HS-5 (cell line): ENCODE results near the gene OSBPL7.

Source experiments
- DNase-seq: peaks from one replicate; pipeline ENCODE4 v3.0.0-alpha.2; 2012; ENCODE audit warnings: low read depth

The OSBPL7 gene, protein sequence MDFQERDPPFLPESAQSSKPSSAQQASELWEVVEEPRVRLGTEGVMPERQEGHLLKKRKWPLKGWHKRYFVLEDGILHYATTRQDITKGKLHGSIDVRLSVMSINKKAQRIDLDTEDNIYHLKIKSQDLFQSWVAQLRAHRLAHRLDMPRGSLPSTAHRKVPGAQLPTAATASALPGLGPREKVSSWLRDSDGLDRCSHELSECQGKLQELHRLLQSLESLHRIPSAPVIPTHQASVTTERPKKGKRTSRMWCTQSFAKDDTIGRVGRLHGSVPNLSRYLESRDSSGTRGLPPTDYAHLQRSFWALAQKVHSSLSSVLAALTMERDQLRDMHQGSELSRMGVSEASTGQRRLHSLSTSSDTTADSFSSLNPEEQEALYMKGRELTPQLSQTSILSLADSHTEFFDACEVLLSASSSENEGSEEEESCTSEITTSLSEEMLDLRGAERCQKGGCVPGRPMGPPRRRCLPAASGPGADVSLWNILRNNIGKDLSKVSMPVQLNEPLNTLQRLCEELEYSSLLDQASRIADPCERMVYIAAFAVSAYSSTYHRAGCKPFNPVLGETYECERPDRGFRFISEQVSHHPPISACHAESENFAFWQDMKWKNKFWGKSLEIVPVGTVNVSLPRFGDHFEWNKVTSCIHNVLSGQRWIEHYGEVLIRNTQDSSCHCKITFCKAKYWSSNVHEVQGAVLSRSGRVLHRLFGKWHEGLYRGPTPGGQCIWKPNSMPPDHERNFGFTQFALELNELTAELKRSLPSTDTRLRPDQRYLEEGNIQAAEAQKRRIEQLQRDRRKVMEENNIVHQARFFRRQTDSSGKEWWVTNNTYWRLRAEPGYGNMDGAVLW

DNA sequence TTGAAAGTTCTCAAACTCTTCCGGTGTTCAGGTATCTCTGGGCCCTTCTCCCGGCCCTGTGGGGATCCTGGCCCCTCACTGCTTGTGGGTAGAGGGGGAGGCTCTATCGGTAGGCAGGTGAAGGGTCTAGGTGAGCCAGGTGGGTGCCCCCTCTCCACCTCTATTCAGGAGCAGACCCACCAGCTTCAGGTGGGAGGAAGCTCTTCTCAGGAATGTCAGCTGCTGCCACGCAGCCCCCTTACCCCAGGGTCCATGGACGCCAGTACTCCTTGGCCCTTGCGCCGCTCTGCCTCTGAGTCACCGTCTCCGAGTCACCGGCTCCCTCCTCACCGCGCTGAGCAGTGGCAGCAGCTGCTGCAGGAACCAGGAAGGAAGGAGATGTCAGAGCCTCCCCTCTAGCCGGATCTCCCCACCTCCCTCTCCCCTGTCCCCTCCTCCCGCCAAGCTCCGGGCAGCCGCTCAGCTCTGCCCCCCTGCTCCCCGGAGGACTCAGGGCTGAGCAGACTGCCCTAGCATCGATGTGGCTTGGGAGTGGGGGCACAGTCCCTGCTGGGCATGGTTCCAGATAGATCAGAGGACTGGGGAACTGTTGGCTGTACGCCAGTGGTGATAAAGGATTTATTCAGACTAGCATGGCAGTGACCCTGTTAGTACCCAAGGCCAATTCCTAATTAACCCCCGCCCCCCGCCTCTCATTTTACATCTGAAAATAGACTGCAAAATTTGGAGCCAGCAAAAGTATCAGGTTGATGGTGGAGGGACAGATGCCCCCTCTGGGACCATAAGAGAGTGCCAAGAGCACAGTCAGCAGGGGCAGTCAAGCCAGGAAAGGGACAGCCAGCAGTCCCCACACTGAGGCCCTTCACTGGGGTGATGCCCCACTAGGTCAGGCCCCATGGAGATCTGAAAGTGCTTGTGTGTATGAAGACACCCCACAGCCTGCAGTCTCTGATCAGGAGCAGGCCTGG is at the start of gene OSBPL7:
TSS of gene OSBPL7 (minus strand) at position 371 of the 968 bp plus-strand sequence. CDS start 1,516 bp downstream, outside the sequence.
- DNase-seq = peak; percentile 65

DNA sequence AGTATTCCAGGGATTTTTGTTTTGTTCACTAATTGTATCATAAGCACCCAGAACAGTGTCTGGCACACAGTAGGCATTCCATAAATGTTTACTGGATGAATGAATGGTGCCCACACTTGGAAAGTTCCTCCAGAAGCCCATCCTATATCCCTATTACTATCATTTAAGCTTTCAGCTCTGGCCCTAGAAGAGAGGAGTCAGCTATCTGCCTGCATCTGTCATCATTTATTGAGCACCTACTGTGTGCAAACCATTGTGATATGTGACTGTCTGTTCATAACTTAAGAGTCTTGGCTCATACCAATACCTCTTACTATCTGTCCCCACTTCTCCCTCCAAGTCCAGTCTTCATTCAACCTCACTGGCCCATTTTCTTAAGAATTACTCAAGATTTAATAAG is 49.5 kb upstream of the OSBPL7 start:
- no peak for DNase-seq

GRCh38 chr17:47870056-47870455 is 48.5 kb upstream of the OSBPL7 start:
- DNase-seq = no peak

GRCh38 chr17:47869114-47869513 is 47.5 kb upstream of the OSBPL7 start:
- no peak for DNase-seq

GRCh38 chr17:47867813-47868533 is 46.4 kb upstream of the OSBPL7 start:
- no peak for DNase-seq

GRCh38 chr17:47866941-47867340 is 45.3 kb upstream of the OSBPL7 start:
- DNase-seq = no peak

- DNase-seq = no peak
Observed at GRCh38 chr17:47864791-47865216, 43.2 kb upstream of the OSBPL7 start.

GRCh38 chr17:47862621-47863440 is 41.2 kb upstream of the OSBPL7 start:
- peak; percentile 86 for DNase-seq

DNA sequence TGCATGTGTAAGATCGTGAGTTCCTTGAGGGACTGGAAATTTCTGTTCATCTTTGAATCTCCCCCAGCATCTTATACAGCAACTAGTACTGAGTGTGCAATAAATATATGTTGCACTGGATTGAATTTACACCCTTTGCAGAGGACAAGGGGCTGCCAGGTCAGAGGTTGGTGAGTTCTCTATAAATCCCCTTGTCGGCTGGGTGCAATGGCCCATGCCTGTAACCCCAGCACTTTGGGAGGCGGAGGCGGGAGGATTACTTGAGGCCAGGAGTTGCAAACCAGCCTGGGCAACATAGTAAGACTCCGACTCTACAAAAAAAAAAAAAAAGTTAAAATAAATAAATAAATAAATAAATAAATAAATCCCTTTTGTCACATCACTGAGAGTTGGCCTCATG is 38.8 kb upstream of the OSBPL7 start:
- no peak for DNase-seq

- DNase-seq = no peak
Observed at GRCh38 chr17:47857551-47858455, 36.2 kb upstream of the OSBPL7 start.

- no peak for DNase-seq
Observed at GRCh38 chr17:47856830-47857229, 35.2 kb upstream of the OSBPL7 start.

DNA sequence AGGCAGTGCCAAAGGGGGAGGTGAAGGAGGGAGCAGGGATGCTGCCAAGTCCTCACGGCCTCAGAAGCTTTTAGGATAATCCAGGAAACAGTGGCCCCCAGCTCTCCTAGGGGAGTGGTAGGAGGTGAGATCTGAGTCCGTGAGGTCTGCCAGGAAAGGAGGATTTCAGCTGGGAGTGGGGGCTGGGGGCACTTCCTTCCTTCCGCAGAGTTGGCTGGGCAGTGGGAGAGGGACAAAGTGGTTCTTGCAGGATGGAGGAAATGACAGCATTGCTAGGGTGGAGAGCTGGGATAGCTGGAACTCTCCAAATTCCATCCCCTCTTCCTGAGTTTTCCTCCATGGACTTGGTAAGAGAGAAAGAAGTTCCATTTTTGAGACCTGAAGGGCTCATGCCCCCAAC is 34.1 kb upstream of the OSBPL7 start:
- no peak for DNase-seq

- no peak for DNase-seq
Observed at GRCh38 chr17:47853616-47854015, 32.0 kb upstream of the OSBPL7 start.

DNA sequence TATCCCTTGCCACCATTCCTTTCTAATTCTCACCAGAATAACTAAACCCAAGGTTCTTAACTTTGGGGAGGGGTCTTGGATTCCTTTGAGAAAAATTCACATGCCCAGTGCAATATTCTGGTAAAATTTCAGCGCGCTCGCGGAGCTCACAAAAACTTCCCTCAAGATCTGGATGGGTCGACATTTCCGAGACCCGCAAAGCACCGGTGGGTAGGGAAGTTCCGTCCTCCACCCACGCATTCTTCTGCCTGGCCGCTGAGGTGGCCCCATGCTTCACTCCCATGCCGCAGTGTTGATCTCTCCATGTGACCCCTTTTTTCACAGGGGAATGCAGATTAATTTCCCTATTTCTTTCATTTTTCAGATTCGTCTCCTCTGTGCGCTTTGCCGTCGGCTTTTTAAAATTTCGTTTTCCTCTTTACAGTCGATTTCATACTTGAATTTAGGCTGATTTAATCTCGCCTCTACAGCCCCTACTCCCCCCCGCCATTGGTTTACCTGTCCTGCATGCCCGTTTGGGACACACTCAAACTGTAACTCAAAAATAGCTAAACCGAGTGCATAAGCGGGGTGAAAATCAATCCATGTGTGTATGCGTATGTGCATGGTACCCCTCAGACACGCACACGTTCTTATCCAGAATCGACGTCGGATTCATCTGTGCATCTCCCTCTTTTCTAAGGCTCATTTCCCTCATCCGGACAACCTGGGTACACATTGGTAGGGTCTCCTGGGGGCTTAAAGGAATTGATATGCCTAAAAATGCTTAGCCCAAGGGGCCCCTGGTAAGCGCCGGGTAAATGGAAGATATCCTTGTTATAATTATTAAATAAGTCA is 30.7 kb upstream of the OSBPL7 start:
- DNase-seq = no peak

- no peak for DNase-seq
Observed at GRCh38 chr17:47851764-47852112, 30.1 kb upstream of the OSBPL7 start.

- DNase-seq = peak; percentile 25
Observed at GRCh38 chr17:47850692-47851573, 29.3 kb upstream of the OSBPL7 start, which contains the start of gene SP6. SP6 (minus strand) TSS chr17:47851163; CDS start chr17:47848429, 2,734 bp downstream.

DNA sequence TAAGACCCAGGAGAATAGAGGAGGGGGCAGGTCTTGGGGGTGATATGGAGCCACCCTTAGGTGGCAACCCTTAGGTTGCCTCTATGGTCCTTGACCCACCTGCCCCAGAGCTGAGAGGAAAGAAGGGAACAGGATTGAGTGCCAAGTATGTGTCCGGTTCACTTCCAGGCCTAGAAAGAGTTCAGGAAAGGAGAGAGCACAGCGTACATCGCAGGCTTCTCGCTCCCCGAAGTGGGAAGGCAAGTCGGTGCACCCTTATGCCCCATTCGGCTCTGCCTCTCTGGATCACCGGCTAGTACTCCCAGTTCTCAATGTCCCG is 28.7 kb upstream of the OSBPL7 start:
- DNase-seq = no peak

DNA sequence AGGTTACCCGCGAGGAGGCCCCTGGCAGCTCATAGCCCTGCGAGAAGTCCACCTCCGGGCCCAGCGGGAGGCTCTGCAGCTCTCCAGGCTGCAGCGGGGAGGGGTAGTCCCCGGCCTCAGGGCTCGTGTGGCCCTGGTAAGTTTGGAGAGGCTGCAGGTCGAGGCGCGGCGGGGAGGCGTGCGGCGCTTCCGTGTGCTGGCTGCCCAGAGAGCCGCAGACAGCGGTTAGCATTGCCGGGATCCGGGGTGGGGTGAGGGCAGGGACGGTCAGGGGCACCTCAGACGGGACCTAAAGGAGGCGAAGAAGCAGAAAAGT is 26.6 kb upstream of the OSBPL7 start:
- DNase-seq = no peak
